A673 (cell line): ENCODE measurements around the gene ETFDH.

Source experiments
- CTCF ChIP-seq: fragments of 300-800, 200-600 bp; sonication (generic); conservative IDR thresholded peaks from 2 replicates; pipeline ENCODE4 v1.5.1; 2017; ENCODE audit warnings: low read depth, mild to moderate bottlenecking, antibody characterized with exemption, low read length, moderate library complexity, mixed read lengths
- EZH2 ChIP-seq: fragments of 200-600 bp; sonication (generic); IDR thresholded peaks from 2 replicates; pipeline ENCODE4 v1.6.1; 2017; ENCODE audit warnings: borderline replicate concordance, low read depth, mild to moderate bottlenecking, mixed read lengths, antibody characterized with exemption, low read length; ENCODE audit not compliant: poor library complexity, severe bottlenecking

- TF ChIP-seq CTCF (no peak), EZH2 (no peak)
Observed at GRCh38 chr4:158652920-158653319, 19.2 kb upstream of the ETFDH start.
